HepG2 (cell line): ENCODE results near the gene MRPL51. TPM values are rescaled to one million over a fixed set of nuclear protein-coding genes. Genes with fewer than 3 reads are reported as not detected.

ENCODE experiments used
- ARNTL ChIP-seq: sonication (generic); formaldehyde crosslinking; IDR thresholded peaks from 2 replicates; pipeline ENCODE4 v1.4.0; 2020; ENCODE audit warnings: mild to moderate bottlenecking, missing genetic modification reagents
- BCL6 ChIP-seq: IDR thresholded peaks from 2 replicates; pipeline ENCODE4 v1.6.1; 2016; ENCODE audit warnings: missing genetic modification reagents, missing compliant biosample characterization
- CBX1 ChIP-seq: IDR thresholded peaks from one replicate; pipeline ENCODE4 v1.6.1; 2016; ENCODE audit warnings: antibody characterized with exemption, low read depth
- FOXO1 ChIP-seq: sonication (generic); formaldehyde crosslinking; IDR thresholded peaks from 2 replicates; pipeline ENCODE4 v1.4.0; 2020; ENCODE audit warnings: missing genetic modification reagents
- KDM3A ChIP-seq: IDR thresholded peaks from 2 replicates; pipeline ENCODE4 v1.6.1; 2018; ENCODE audit warnings: low read depth, missing compliant biosample characterization
- NR2C2 ChIP-seq: sonication (generic); formaldehyde crosslinking; IDR thresholded peaks from 2 replicates; pipeline ENCODE4 v1.4.0; 2020; ENCODE audit warnings: missing genetic modification reagents, mild to moderate bottlenecking, moderate library complexity, borderline replicate concordance
- PCBP2 ChIP-seq: fragments of 200-400 bp; formaldehyde crosslinking; optimal IDR thresholded peaks from 2 replicates; pipeline ENCODE3; 2018; ENCODE audit warnings: low read length, low read depth; ENCODE audit not compliant: poor library complexity, severe bottlenecking
- RAD51 ChIP-seq: fragments of 450-650 bp; IDR thresholded peaks from 2 replicates; pipeline ENCODE4 v1.6.1; 2016; ENCODE audit warnings: borderline replicate concordance
- RFX3 ChIP-seq: IDR thresholded peaks from 2 replicates; pipeline ENCODE4 v1.6.1; 2016; ENCODE audit warnings: missing biosample characterization, missing genetic modification reagents
- RORA ChIP-seq: sonication (generic); formaldehyde crosslinking; IDR thresholded peaks from 2 replicates; pipeline ENCODE4 v1.5.0; 2020; ENCODE audit warnings: mild to moderate bottlenecking, missing genetic modification reagents, moderate library complexity
- SPEN ChIP-seq: sonication (generic); formaldehyde crosslinking; IDR thresholded peaks from 2 replicates; pipeline ENCODE4 v1.5.1; 2020; ENCODE audit warnings: low read depth, mild to moderate bottlenecking, missing genetic modification reagents
- SYNCRIP ChIP-seq: fragments of 200-400 bp; formaldehyde crosslinking; IDR thresholded peaks from 2 replicates; pipeline ENCODE4 v1.6.1; 2018; ENCODE audit warnings: mild to moderate bottlenecking, low read depth, low read length; ENCODE audit not compliant: insufficient read depth
- ZNF496 ChIP-seq: sonication (generic); formaldehyde crosslinking; IDR thresholded peaks from 2 replicates; pipeline ENCODE4 v1.8.1; 2023; ENCODE audit warnings: mild to moderate bottlenecking, moderate library complexity, missing genetic modification reagents; ENCODE audit not compliant: insufficient replicate concordance
- ZNF782 ChIP-seq: sonication (generic); formaldehyde crosslinking; IDR thresholded peaks from 2 replicates; pipeline ENCODE4 v1.4.0; 2020; ENCODE audit warnings: missing genetic modification reagents, mild to moderate bottlenecking, borderline replicate concordance
- ZNF790 ChIP-seq: sonication (generic); formaldehyde crosslinking; IDR thresholded peaks from 2 replicates; pipeline ENCODE4 v1.8.0; 2022; ENCODE audit warnings: missing genetic modification reagents, mild to moderate bottlenecking, borderline replicate concordance
- polyA plus RNA-seq, 8 experiments: library from polyadenylated mRNA; depleted of rRNA in 3 of 8; stranded (reverse) in 7 of 8; unstranded in 1 of 8; fragments of >200 nt; fragmentation: Illumina TruSeq in 4 of 8; extraction: Trizol in 4 of 8; gene quantifications; 2 replicates each; pipeline versions ENCODE4 v1.2.1 to v1.2.3, GENCODE V29; 2011 to 2016; ENCODE audit warnings: low read depth in 4 of 8, missing spikeins in 1 of 8, mixed read lengths in 1 of 8; ENCODE audit not compliant: insufficient read depth in 1 of 8
- total RNA-seq, 5 experiments: library from RNA; depleted of rRNA; stranded (reverse); fragments of >200 nt; fragmentation: Illumina TruSeq; extraction: Trizol; gene quantifications; 2 replicates each; pipeline ENCODE4 v1.2.3, GENCODE V29; 2016; ENCODE audit warnings: low read depth in 1 of 5
- TF ChIP-seq, protein P1 (sequence below): sonication (generic); formaldehyde crosslinking; IDR thresholded peaks from 2 replicates; pipeline ENCODE4 v1.9.0; 2021; ENCODE audit warnings: missing genetic modification reagents, borderline replicate concordance
- TF ChIP-seq, protein P2 (sequence below): sonication (generic); formaldehyde crosslinking; IDR thresholded peaks from 2 replicates; pipeline ENCODE4 v1.5.1; 2020; ENCODE audit warnings: missing genetic modification reagents, mild to moderate bottlenecking, borderline replicate concordance
- TF ChIP-seq, protein P3 (sequence below): sonication (generic); formaldehyde crosslinking; IDR thresholded peaks from 2 replicates; pipeline ENCODE4 v1.8.1; 2023; ENCODE audit warnings: mild to moderate bottlenecking, missing genetic modification reagents, borderline replicate concordance
- TF ChIP-seq, protein P4 (sequence below): sonication (generic); formaldehyde crosslinking; IDR thresholded peaks from 2 replicates; pipeline ENCODE4 v1.8.0; 2022; ENCODE audit warnings: mild to moderate bottlenecking, missing genetic modification reagents

MRPL51 gene
- total and polyA plus RNA-seq, 2 of the 13 experiments (the other 11 are each of a cell fraction or from before 2014, with no cell fraction given) = 64.8 to 278 TPM

DNA sequence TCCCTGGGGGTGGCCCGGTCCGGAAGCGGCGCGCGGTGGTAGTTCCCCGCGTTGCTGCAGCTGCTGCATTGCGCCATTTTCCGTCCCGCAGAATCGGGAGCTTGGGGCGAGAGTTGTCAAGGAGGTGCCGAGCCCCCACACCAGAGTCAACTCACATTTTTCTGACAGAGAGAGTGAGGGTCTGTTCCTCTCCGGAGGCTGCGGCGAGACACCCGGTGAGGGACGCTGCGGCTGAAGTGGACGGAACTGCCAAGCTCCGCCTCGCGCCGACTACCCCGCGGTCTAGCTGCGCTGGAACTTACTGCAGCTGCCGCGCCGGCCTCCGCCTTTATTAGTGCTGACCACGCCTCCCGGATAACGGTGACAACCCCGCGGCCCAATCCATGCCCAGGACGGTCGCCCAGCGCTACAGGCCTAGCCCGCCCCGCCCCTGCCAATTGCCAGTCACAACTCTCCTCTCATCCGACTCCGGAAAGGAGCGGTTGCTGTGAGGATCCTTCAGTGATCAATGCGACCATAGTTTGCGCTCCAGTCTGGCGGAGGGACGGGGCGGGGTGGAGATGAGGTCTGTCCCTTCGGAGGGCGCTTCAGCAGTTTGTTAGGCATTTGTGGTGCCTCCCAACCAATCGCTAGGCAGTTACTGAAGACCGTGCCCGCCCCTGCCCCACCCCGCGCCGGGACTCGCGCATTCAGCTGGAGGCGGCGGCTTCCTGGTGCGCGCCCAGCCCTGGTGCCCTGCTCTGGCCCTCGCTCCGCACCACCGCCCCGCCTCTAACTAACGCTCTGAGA, 22.5 kb downstream of the MRPL51 start, which contains the start of gene VAMP1 (continued):
- TF ChIP-seq SYNCRIP (no peak), ARNTL (CRISPR knock-in tag) (no peak), CBX1 (peak; percentile 78), ZNF496 (CRISPR knock-in tag) (no peak), BCL6 (CRISPR knock-in tag) (peak; percentile 33), ZNF790 (CRISPR knock-in tag) (no peak), RFX3 (CRISPR knock-in tag) (peak; percentile 38; the same call in 1 of the 2 replicates), PCBP2 (no peak), RORA (CRISPR knock-in tag) (no peak), KDM3A (CRISPR knock-in tag) (peak; percentile 84; the same call in 1 of the 2 replicates), ZNF782 (no peak), RAD51 (no peak), NR2C2 (peak; percentile 51; the same call in 1 of the 2 replicates), SPEN (CRISPR knock-in tag) (peak; percentile 67; the same call in 1 of the 2 replicates), FOXO1 (CRISPR knock-in tag) (peak; percentile 7; the same call in 1 of the 2 replicates)
- TF ChIP-seq, protein P1, sequence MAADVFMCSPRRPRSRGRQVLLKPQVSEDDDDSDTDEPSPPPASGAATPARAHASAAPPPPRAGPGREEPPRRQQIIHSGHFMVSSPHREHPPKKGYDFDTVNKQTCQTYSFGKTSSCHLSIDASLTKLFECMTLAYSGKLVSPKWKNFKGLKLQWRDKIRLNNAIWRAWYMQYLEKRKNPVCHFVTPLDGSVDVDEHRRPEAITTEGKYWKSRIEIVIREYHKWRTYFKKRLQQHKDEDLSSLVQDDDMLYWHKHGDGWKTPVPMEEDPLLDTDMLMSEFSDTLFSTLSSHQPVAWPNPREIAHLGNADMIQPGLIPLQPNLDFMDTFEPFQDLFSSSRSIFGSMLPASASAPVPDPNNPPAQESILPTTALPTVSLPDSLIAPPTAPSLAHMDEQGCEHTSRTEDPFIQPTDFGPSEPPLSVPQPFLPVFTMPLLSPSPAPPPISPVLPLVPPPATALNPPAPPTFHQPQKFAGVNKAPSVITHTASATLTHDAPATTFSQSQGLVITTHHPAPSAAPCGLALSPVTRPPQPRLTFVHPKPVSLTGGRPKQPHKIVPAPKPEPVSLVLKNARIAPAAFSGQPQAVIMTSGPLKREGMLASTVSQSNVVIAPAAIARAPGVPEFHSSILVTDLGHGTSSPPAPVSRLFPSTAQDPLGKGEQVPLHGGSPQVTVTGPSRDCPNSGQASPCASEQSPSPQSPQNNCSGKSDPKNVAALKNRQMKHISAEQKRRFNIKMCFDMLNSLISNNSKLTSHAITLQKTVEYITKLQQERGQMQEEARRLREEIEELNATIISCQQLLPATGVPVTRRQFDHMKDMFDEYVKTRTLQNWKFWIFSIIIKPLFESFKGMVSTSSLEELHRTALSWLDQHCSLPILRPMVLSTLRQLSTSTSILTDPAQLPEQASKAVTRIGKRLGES (CRISPR knock-in tag) = no peak
- TF ChIP-seq, protein P2, sequence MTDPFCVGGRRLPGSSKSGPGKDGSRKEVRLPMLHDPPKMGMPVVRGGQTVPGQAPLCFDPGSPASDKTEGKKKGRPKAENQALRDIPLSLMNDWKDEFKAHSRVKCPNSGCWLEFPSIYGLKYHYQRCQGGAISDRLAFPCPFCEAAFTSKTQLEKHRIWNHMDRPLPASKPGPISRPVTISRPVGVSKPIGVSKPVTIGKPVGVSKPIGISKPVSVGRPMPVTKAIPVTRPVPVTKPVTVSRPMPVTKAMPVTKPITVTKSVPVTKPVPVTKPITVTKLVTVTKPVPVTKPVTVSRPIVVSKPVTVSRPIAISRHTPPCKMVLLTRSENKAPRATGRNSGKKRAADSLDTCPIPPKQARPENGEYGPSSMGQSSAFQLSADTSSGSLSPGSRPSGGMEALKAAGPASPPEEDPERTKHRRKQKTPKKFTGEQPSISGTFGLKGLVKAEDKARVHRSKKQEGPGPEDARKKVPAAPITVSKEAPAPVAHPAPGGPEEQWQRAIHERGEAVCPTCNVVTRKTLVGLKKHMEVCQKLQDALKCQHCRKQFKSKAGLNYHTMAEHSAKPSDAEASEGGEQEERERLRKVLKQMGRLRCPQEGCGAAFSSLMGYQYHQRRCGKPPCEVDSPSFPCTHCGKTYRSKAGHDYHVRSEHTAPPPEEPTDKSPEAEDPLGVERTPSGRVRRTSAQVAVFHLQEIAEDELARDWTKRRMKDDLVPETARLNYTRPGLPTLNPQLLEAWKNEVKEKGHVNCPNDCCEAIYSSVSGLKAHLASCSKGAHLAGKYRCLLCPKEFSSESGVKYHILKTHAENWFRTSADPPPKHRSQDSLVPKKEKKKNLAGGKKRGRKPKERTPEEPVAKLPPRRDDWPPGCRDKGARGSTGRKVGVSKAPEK = no peak
- TF ChIP-seq, protein P3, sequence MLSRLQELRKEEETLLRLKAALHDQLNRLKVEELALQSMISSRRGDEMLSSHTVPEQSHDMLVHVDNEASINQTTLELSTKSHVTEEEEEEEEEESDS (CRISPR knock-in tag) = no peak
- TF ChIP-seq, protein P4, sequence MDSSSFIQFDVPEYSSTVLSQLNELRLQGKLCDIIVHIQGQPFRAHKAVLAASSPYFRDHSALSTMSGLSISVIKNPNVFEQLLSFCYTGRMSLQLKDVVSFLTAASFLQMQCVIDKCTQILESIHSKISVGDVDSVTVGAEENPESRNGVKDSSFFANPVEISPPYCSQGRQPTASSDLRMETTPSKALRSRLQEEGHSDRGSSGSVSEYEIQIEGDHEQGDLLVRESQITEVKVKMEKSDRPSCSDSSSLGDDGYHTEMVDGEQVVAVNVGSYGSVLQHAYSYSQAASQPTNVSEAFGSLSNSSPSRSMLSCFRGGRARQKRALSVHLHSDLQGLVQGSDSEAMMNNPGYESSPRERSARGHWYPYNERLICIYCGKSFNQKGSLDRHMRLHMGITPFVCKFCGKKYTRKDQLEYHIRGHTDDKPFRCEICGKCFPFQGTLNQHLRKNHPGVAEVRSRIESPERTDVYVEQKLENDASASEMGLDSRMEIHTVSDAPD (CRISPR knock-in tag) = peak; percentile 12
